NCI-H2171 treated with DMSO at 0.1 percent for 48 hours (cell line): ENCODE data around the gene STON2.
"Not testable (repeated sequence)": the region's sequence is repeated elsewhere in the genome, so short reads cannot be mapped to it uniquely, and the experiment has no call there.

Source experiments
- DNase-seq: peaks from one replicate; lab custom pipeline; 2025; lab: John Stamatoyannopoulos, UW

STON2 gene

DNA sequence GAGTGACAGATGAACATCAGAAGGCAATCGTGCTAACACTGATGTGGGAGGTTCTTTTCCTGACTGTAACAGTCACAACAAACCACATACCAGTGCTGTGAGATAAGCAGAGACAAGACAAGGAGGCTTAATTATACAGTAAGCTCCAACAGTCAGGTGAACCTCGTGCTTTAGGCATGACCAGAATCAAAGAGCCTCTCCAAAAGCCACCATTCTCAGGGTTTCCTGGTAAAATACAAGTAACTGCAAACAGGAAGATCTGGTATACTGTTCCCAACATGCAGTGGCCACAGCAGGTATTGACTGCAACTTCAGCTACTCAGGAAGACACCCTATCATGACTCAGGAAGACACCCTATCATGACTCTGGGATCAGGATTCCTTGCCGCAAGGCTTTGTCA is 132.1 kb downstream of the STON2 start:
- DNase-seq: no peak

- no peak for DNase-seq
Measured at GRCh38 chr14:81265636-81266169, 134.4 kb downstream of the STON2 start.

- DNase-seq: no peak
Measured at GRCh38 chr14:81264671-81265070, 135.5 kb downstream of the STON2 start.

- DNase-seq: no peak
Measured at GRCh38 chr14:81263777-81264410, 136.2 kb downstream of the STON2 start.

GRCh38 chr14:81261176-81261575 is 138.9 kb downstream of the STON2 start:
- DNase-seq: no peak

- no peak for DNase-seq
Measured at GRCh38 chr14:81260732-81261131, 139.4 kb downstream of the STON2 start.

DNA sequence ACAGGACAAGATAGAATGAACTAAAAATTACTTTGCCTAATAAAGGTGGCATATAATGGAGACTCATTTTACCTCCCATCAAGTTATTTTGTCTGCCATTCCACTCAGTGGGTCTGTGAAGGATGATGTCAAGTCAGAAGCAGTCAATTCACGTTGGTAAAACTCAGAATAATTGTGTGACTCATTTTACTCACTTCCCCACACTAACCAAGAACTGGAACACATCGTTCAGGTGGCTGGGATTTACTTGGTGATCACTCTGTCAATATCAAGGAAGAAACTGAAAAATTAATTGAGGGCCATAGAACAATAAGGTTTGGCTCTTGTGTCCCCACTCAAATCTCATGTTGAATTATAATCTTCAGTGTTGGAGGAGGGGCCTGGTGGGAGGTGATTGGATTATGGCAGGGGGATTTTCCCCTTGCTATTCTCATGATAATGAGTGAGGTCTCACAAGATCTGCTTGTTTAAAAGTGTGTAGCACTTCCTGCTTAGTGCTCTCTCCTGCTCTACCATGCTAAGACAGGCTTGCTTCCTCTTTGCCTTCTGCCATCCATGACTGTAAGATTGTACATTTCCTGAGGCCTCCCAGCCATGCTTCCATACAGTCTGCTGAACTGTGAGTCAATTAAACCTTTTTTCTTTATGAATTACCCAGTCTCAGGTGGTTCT is 143.7 kb downstream of the STON2 start:
- DNase-seq: no peak

DNA sequence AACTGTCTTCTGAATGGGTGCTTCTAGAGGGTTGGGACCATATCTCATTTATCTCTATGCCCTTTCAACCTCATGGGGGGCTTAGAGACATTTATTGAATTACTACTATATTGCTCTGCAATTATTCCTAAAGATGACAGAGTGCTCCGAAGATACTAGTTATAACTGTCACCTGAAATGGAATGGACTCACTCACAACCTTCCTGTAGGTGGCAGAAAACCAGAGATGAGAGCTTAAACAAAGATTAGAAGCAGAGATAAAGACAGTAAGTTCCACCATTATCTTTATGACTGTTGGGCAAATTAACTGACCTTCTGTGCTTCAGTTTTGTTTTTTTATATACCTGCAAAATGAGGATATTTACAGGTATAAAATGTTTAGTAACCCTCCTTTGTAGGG is 147.8 kb downstream of the STON2 start:
- peak; percentile 27 for DNase-seq

- DNase-seq: no peak
Measured at GRCh38 chr14:81247271-81247766, 152.8 kb downstream of the STON2 start.

DNA sequence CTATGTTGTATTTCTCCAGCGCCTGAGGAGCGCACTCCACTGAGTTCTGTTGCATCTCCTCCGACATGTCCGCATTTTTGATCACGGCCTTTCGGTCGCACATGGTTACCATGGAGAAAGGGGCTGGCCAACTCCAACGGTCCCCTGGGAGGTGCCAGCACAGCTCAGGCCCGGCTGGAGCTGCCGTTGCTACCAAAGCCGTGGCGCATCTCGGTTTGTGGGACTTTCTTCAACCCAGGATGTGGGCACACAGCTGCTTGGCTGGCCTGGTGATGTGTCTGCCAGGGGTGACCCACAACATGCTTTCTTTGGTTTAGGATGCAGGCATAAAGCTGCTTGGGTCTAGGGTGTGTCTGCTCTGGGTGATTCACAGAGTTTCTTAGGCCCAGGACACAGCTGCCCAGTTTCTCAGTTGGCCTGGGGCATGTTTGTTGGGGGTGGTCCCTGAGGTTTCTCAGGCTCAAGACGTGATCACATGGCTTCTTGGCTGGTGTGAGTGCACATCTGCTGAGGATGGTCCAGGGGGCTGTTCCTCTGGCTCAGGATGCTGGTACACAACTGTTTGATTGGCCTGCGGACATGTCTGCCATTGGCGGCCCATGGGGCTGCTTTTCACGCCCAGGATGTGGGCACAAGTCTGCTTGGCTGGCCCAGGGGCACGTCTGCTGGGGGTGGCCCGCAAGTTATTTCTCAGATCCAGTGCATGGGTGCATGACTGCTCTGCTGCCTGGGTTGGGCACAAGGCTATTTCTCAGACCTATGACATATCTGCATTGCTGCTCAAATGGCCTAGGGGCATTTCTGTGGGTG is 153.5 kb downstream of the STON2 start:
- no peak for DNase-seq

DNA sequence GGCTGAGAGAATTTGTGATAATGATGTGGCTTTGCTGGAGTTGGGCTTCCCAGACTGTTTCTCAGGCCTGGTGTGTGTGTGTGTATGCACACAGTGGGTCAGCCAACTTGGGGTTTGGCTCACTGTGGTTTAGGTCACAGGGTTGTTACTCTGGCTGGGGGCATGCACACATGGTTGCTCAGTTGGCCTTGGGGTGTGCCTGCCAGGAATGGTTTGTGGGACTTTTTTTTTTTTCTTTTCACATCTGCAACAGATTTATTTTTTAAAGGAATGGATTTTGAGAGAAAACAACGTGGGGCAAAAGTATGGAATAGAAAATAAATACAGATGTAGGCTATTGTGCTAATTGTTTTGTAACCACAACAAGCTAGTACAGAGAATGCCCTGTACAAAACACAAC is 154.4 kb downstream of the STON2 start:
- no peak for DNase-seq

GRCh38 chr14:81244431-81244830 is 155.7 kb downstream of the STON2 start:
- not testable (repeated sequence) for DNase-seq

DNA sequence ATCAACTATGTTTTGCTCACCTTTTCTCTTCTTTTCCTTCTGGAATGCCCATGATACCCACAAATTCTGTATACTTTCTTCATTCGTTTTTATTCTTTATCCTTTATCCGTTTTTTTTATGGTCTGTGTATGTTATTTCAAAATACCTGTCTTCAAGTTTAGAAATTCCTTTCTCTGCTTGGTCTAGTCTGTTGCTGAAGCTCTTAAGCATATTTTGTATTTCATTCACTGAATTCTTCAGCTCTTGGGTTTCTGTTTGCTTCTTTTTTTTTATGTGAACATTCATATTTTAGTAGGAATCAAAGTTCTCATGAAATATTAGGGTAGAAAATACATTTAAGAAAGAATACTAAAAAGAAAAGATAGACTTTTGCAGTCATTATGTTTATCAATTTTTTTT is 156.6 kb downstream of the STON2 start:
- DNase-seq: no peak

DNA sequence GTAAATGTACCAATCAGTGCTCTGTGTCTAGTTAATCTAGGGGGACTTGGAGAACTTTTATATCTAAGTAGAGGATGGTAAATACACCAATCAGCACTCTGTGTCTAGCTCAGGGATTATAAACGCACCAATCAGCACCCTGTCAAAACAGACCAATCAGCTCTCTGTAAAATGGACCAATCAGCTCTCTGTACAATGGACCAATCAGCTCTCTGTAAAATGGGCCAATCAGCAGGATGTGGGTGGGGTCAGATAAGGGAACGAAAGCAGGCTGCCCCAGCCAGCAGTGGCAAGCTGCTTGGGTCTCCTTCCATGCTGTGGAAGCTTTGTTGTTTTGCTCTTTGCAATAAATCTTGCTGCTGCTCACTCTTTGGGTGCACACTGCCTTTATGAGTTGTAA is 163.3 kb downstream of the STON2 start:
- DNase-seq: not testable (repeated sequence)

DNA sequence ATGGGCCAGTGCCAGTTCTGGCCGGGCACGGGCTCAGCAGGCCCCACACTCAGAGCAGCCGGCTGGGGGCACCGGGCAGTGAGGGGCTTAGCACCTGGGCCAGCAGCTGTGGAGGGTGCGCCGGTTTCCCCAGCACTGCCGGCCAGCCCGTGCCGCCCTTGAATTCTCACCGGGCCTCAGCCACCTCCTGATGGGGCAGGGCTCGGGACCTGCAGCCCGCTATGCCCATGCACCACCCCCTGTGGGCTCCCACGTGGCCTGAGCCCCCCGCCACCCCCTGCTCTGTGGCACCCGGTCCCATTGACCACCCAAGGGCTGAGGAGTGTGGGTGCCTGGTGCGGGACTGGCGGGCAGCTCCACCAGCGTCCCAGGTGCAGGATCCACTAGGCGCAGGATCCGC is 164.0 kb downstream of the STON2 start:
- DNase-seq: no peak

- DNase-seq: no peak
Measured at GRCh38 chr14:81235096-81235495, 165.0 kb downstream of the STON2 start.

DNA sequence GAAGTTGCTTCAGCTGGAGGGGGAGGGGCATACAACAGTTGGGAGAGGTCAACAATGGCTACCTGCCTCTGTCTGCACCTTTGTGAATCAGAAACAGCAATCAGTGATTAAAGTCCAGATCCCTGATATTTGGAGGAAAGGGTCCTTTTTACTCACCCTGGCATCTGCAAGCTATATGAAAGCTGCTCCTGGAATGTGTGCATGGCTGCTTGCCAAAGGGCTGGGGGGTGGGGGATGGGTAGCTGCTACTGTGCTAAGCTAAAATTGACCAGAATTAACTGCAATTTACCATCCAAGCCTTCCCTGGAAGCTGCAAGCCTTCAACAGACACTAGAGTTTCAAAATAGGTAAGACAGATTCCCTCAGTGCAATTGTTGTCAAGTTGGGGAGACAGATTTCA is 165.8 kb downstream of the STON2 start:
- no peak for DNase-seq

- DNase-seq: no peak
Measured at GRCh38 chr14:81233615-81234014, 166.5 kb downstream of the STON2 start.

DNA sequence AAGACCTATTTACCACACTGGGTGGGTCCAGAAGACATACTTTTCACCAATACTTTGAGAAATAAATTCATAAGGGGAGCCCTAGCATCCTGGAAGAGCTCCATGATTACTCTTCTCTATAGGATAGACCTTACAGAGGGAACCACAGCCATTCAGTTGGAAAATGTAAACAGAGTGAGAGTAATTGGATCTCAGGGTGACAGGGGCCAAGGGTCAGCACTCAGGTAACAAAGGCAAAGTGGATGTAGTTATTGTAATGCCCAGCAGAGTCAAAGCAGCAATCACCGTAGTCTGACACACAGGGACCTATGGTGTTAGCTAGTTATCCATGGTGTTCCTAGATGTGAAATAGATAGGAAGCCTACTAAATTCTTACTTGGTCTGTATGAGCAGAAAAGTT is 168.6 kb downstream of the STON2 start:
- DNase-seq: no peak

DNA sequence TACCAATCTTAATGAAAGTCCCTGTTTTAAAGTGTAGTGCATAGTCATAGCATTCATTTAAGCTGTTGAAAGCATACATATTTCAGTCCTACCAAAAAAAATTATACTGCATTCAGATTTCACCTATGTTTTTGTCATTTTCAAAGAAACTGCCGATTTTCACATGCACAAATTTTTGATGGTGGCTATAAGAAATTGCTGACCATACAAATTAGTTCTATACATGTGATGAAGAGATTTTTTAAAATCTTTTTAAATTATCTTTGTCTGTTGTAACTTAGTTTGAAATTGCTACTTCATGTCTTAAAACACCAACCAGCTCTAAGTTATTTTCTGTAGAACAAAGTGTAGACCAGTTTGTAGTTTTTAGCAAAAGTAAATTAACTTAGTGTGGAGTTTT is 175.9 kb downstream of the STON2 start:
- DNase-seq: no peak

- DNase-seq: not testable (repeated sequence)
Measured at GRCh38 chr14:81223788-81224187, 176.3 kb downstream of the STON2 start.

- no peak for DNase-seq
Measured at GRCh38 chr14:81222691-81223090, 177.4 kb downstream of the STON2 start.

DNA sequence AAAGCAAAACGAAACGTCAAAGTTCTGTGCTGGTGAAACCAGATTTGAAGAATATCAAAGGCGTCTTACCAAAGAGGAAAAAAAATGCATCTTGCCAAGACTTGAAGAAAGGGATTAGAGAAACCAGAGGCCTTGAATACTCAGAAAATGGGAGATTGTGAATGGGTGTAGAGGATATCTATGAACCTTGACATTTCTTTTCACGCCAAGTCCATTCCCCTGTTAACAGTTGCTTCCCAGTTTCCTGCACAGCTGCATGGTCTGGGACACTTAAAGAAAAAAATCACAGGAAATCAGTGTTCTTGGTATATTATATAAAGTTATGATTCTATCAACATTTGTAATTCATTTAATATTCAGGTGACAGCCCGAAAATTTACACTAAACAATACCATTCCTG is 178.0 kb downstream of the STON2 start:
- no peak for DNase-seq
